ENCODE measurements around the gene KLHDC9.
"Not testable (repeated sequence)": the region's sequence is repeated elsewhere in the genome, so short reads cannot be mapped to it uniquely, and the experiment has no call there.

Gene KLHDC9

GRCh38 chr1:161096015-161096414, 2.1 kb upstream of the KLHDC9 start:
- no peak for DNase-seq (ENCODE audit: low read depth, low spot score)

- DNase-seq (ENCODE audit: low read depth, low spot score), result no peak
Measured at GRCh38 chr1:161096530-161096929, 1.6 kb upstream of the KLHDC9 start.

GRCh38 chr1:161099090-161099802, 1.1 kb downstream of the KLHDC9 start:
- no peak for DNase-seq (ENCODE audit: low read depth, low spot score)

- no peak for DNase-seq (ENCODE audit: low read depth, low spot score)
Measured at GRCh38 chr1:161100556-161100955, 2.4 kb downstream of the KLHDC9 start.

- no peak for DNase-seq (ENCODE audit: low read depth, low spot score)
Measured at GRCh38 chr1:161106431-161106830, 8.3 kb downstream of the KLHDC9 start.

GRCh38 chr1:161111117-161111516, 13.0 kb downstream of the KLHDC9 start:
- no peak for DNase-seq (ENCODE audit: low read depth, low spot score)

GRCh38 chr1:161111527-161111926, 13.4 kb downstream of the KLHDC9 start:
- DNase-seq (ENCODE audit: low read depth, low spot score), result no peak

- no peak for DNase-seq (ENCODE audit: low read depth, low spot score)
Measured at GRCh38 chr1:161113915-161114314, 15.8 kb downstream of the KLHDC9 start.

GRCh38 chr1:161114556-161114955, 16.4 kb downstream of the KLHDC9 start:
- DNase-seq (ENCODE audit: low read depth, low spot score), result no peak

GRCh38 chr1:161115132-161115711, 17.1 kb downstream of the KLHDC9 start:
- no peak for DNase-seq (ENCODE audit: low read depth, low spot score)

GRCh38 chr1:161115961-161116360, 17.8 kb downstream of the KLHDC9 start:
- not testable (repeated sequence) for DNase-seq (ENCODE audit: low read depth, low spot score)

- peak; percentile 67 for DNase-seq (ENCODE audit: low read depth, low spot score)
Measured at GRCh38 chr1:161117759-161118581, 19.8 kb downstream of the KLHDC9 start, which contains the start of the genes NIT1 and PFDN2. Gene NIT1, plus strand, starts transcription at chr1:161118105. Its CDS starts 72 bp downstream, at chr1:161118177. Gene PFDN2, minus strand, starts transcription at chr1:161118037. Its CDS starts 11 bp downstream, at chr1:161118026.

- DNase-seq (ENCODE audit: low read depth, low spot score), result peak; percentile 42
Measured at GRCh38 chr1:161119092-161119903, 21.1 kb downstream of the KLHDC9 start.

- no peak for DNase-seq (ENCODE audit: low read depth, low spot score)
Measured at GRCh38 chr1:161121042-161121650, 23.0 kb downstream of the KLHDC9 start.

GRCh38 chr1:161121834-161122233, 23.7 kb downstream of the KLHDC9 start:
- no peak for DNase-seq (ENCODE audit: low read depth, low spot score)

- DNase-seq (ENCODE audit: low read depth, low spot score), result no peak
Measured at GRCh38 chr1:161122967-161123366, 24.8 kb downstream of the KLHDC9 start.

- no peak for DNase-seq (ENCODE audit: low read depth, low spot score)
Measured at GRCh38 chr1:161127649-161128048, 29.5 kb downstream of the KLHDC9 start.

- DNase-seq (ENCODE audit: low read depth, low spot score), result no peak
Measured at GRCh38 chr1:161128591-161129420, 30.6 kb downstream of the KLHDC9 start.

GRCh38 chr1:161130266-161130665, 32.1 kb downstream of the KLHDC9 start:
- no peak for DNase-seq (ENCODE audit: low read depth, low spot score)

All from activated CD4-positive, CD25-positive, alpha-beta regulatory T cell treated with anti-CD3 and anti-CD28 coated beads, Interleukin-2, amount 50 U/mL, for 16 hours (primary cell).